ENCODE data around the gene KHDRBS2. TPM values are rescaled to one million over a fixed set of nuclear protein-coding genes. Genes with fewer than 3 reads are reported as not detected.

The KHDRBS2 gene
- total and polyA plus RNA-seq, 2 of the 4 experiments (the other 2 are of a cell fraction): not detected

DNA sequence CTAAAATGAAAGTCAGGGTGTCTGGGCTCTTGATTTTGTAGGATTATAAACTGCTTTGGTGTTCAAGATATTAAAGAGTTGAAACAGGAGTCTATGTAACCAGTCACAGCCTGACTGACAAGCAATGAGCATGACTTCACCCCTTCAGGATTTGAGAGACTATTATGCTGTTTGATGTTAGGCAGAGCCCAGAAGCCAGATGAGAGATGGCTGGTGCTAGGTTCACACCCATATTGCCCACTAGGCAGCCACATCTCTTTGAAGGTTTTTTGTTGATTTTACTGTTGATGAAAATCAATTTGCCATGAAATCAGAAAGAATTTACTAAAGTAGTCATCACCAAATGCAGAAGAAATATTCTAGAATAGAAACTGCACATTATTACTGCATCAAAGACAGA, 243.6 kb downstream of the KHDRBS2 start:
- Histone ChIP-seq H3K36me3 (ENCODE audit: control insufficient read depth, insufficient read depth, low read length) (no peaks in the 10 kb centered on the region), H3K27ac (ENCODE audit: insufficient read depth, low read length) (no peak overlapping the region), H2AK5ac (ENCODE audit: low read depth, low read length) (no peak overlapping the region), H3K23ac (ENCODE audit: low read depth, low read length) (no peak overlapping the region), H3K9ac (ENCODE audit: low read depth, low read length) (no peak overlapping the region), H3K4ac (ENCODE audit: low read depth, low read length) (no peak overlapping the region), H2BK120ac (ENCODE audit: low read depth, low read length) (no peak overlapping the region), H2AK9ac (replicated peaks; ENCODE audit: low read depth, low read length, poor library complexity) (no peak overlapping the region), H3K27me3 (ENCODE audit: control insufficient read depth, insufficient read depth, low read length) (no peaks in the 10 kb centered on the region), H2AFZ (replicated peaks; ENCODE audit: low read length, poor library complexity) (no peak overlapping the region), H2BK15ac (ENCODE audit: low read depth, low read length) (no peak overlapping the region), H3K56ac (ENCODE audit: extremely low read depth, insufficient read depth, low read length) (no peak overlapping the region), H4K91ac (ENCODE audit: insufficient read depth, low read depth, low read length) (no peak overlapping the region), H3K18ac (ENCODE audit: low read depth, low read length) (no peak overlapping the region), H3K4me3 (ENCODE audit: insufficient read depth, low read depth, low read length) (no peak overlapping the region), H3K4me1 (ENCODE audit: control insufficient read depth, insufficient read depth, low read length) (no peaks in the 10 kb centered on the region), H3K14ac (replicated peaks; ENCODE audit: low read depth, low read length) (no peak overlapping the region), H4K8ac (ENCODE audit: low read depth in 2 of 2, low read length in 2 of 2) (no peak overlapping the region), H3K9me3 (ENCODE audit: control insufficient read depth, insufficient read depth, low read length) (no peaks in the 10 kb centered on the region), H2BK5ac (ENCODE audit: low read depth, low read length, poor library complexity, severe bottlenecking) (no peak overlapping the region), H2BK20ac (ENCODE audit: low read depth, low read length) (no peak overlapping the region), H4K20me1 (ENCODE audit: insufficient read depth, low read length) (no peaks in the 10 kb centered on the region), H3K79me1 (ENCODE audit: low read depth in 1 of 2, low read length in 2 of 2) (no peaks in the 10 kb centered on the region), H3K9me1 (ENCODE audit: insufficient read depth, low read length) (no peaks in the 10 kb centered on the region), H3K4me2 (ENCODE audit: low read depth, low read length) (no peak overlapping the region), H4K5ac (ENCODE audit: low read depth, low read length) (no peak overlapping the region)
- dilution Hi-C loops (cut with HindIII; ENCODE audit: low sequenced_read_pairs, unreplicated experiment) (no loop called here), in situ Hi-C loops (cut with MboI; ENCODE audit: low sequenced_read_pairs) (no loop called here), intact Hi-C loops (cut with micrococcal nuclease) (no loop called here)
- BruUV-seq (replicated peaks): no TSS peak
- TF ChIP-seq MXI1 (IDR thresholded peaks at IDR 0.05; ENCODE audit: borderline replicate concordance, low read depth, low read length) (no peak), RFX5 (IDR thresholded peaks at IDR 0.05; ENCODE audit: low read depth, low read length) (no peak), CEBPB (IDR thresholded peaks at IDR 0.05; ENCODE audit: low read depth, low read length) (no peak), RAD21 (IDR thresholded peaks at IDR 0.05; ENCODE audit: low read length) (no peak), MAZ (IDR thresholded peaks at IDR 0.05; ENCODE audit: borderline replicate concordance, low read depth, low read length) (no peak)
- ChIA-PET POLR2A (ENCODE audit: unreplicated experiment) (no interaction called here), CTCF (no interaction called here)
- ATAC-seq (ENCODE audit: low read depth) (no peak), DNase-seq (no peak)

All from IMR-90 (cell line).